SK-N-SH treated with all-trans-retinoic acid at 6 μM for 48 hours (cell line): ENCODE data around the gene ATP6V1C2.

Experiments used
- ARNTL ChIP-seq: fragments of 450-650 bp; formaldehyde crosslinking; IDR thresholded peaks from 2 replicates; pipeline ENCODE4 v1.5.0; 2020; ENCODE audit warnings: low read depth, mild to moderate bottlenecking, moderate library complexity, borderline replicate concordance
- BACH2 ChIP-seq: fragments of 250-450 bp; sonication (Bioruptor Pico); IDR thresholded peaks from 2 replicates; pipeline ENCODE4 v1.9.0; 2021; ENCODE audit warnings: mild to moderate bottlenecking, borderline replicate concordance
- CREB5 ChIP-seq: fragments of 250-450 bp; sonication (Bioruptor Pico); IDR thresholded peaks from 2 replicates; pipeline ENCODE4 v1.5.1; 2020; ENCODE audit warnings: low read depth, mild to moderate bottlenecking, moderate library complexity
- CSRNP3 ChIP-seq: fragments of 250-450 bp; sonication (Bioruptor Pico); IDR thresholded peaks from 2 replicates; pipeline ENCODE4 v1.5.1; 2021; ENCODE audit warnings: mild to moderate bottlenecking, moderate library complexity
- ISL1 ChIP-seq: fragments of 250-450 bp; sonication (Bioruptor Pico); IDR thresholded peaks from 2 replicates; pipeline ENCODE4 v2.1.2; 2022; ENCODE audit warnings: mild to moderate bottlenecking, moderate library complexity
- PATZ1 ChIP-seq: fragments of 250-450 bp; sonication (Bioruptor Pico); IDR thresholded peaks from 2 replicates; pipeline ENCODE4 v1.8.0; 2020; ENCODE audit warnings: mild to moderate bottlenecking, moderate library complexity, borderline replicate concordance
- POU6F1 ChIP-seq: fragments of 250-450 bp; sonication (Bioruptor Pico); IDR thresholded peaks from 2 replicates; pipeline ENCODE4 v1.8.0; 2021; ENCODE audit warnings: low read depth, mild to moderate bottlenecking, moderate library complexity, borderline replicate concordance
- SNAI2 ChIP-seq: fragments of 250-450 bp; sonication (Bioruptor Pico); IDR thresholded peaks from 2 replicates; pipeline ENCODE4 v1.5.0; 2020; ENCODE audit warnings: mild to moderate bottlenecking, moderate library complexity
- TCF4 ChIP-seq: fragments of 250-450 bp; sonication (Bioruptor Pico); IDR thresholded peaks from 2 replicates; pipeline ENCODE4 v1.8.0; 2021; ENCODE audit warnings: mild to moderate bottlenecking, moderate library complexity, borderline replicate concordance
- TOX ChIP-seq: fragments of 250-450 bp; sonication (Bioruptor Pico); IDR thresholded peaks from 2 replicates; pipeline ENCODE4 v1.8.0; 2021; ENCODE audit warnings: mild to moderate bottlenecking, moderate library complexity, borderline replicate concordance
- TSHZ2 ChIP-seq: fragments of 250-450 bp; sonication (Bioruptor Pico); IDR thresholded peaks from 2 replicates; pipeline ENCODE4 v1.5.0; 2020; ENCODE audit warnings: mild to moderate bottlenecking, moderate library complexity
- ZFP3 ChIP-seq: fragments of 250-450 bp; sonication (Bioruptor Pico); IDR thresholded peaks from 2 replicates; pipeline ENCODE4 v1.5.0; 2020; ENCODE audit warnings: mild to moderate bottlenecking, moderate library complexity
- ZFP30 ChIP-seq: fragments of 450-650 bp; formaldehyde crosslinking; IDR thresholded peaks from 2 replicates; pipeline ENCODE4 v1.5.0; 2022; ENCODE audit warnings: mild to moderate bottlenecking, moderate library complexity
- ZNF565 ChIP-seq: fragments of 450-650 bp; formaldehyde crosslinking; conservative IDR thresholded peaks from 2 replicates; pipeline ENCODE4 v1.5.0; 2020; ENCODE audit warnings: low read depth, mild to moderate bottlenecking, moderate library complexity

- TF ChIP-seq ARNTL (no peak), CSRNP3 (CRISPR knock-in tag) (no peak), ZFP3 (no peak), ZNF565 (CRISPR knock-in tag) (no peak), PATZ1 (CRISPR knock-in tag) (no peak), ZFP30 (no peak), TSHZ2 (CRISPR knock-in tag) (no peak; the same call in 1 of the 2 replicates), CREB5 (CRISPR knock-in tag) (no peak), SNAI2 (CRISPR knock-in tag) (no peak), TCF4 (CRISPR knock-in tag) (peak; percentile 95), POU6F1 (no peak), ISL1 (0 out of 2 replicates have a peak, but pooled peaks have one; percentile 7), BACH2 (CRISPR knock-in tag) (no peak), TOX (CRISPR knock-in tag) (no peak)
Measured at GRCh38 chr2:10810202-10811161, 89.1 kb downstream of the ATP6V1C2 start.
